Heart left ventricle (tissue), 13 donors: ENCODE data around the gene ZBTB25.

ENCODE experiments used
- CTCF ChIP-seq, 12 donors: fragments of 200-600 bp; sonication (generic) in 4 of 12; IDR thresholded peaks; one replicate each; pipeline versions ENCODE4 v1.5.0 to v1.8.0; 2018 to 2022; ENCODE audit warnings: antibody characterized with exemption in 12 of 12, mild to moderate bottlenecking in 5 of 12
- POLR2A ChIP-seq, 2 donors: fragments of 450-650 bp; IDR thresholded peaks; one replicate each; pipeline ENCODE4 v1.6.1; 2017; ENCODE audit warnings: antibody characterized with exemption in 2 of 2, mild to moderate bottlenecking in 2 of 2, moderate library complexity in 2 of 2
- donor health status: ischemic (EF 13 %, LVEDD 7.1; RV severe dilation, severe dysfunction).
- donor health status: DM: no; HTN: yes; CAD: no.
- donor health status: DM: no; HTN: no; CAD: no.
- donor health status: ischemic (EF 25% LVEDD 6.9; RV normal size, moderate dysfunction).
- donor health status: ischemic (EF 25% LVEDD 5.7; RV mildly dilated, moderate dysfunction).
- donor health status: ischemic (EF 35%, LVEDD 5.7; RV mildly dilated, moderate dysfunction).
- donor health status: nonischemic (EF 11% LVEDD 7.7; RV severe dilation, severe dysfunction).
- donor health status: DM: yes; HTN: yes; CAD: no.
- donor health status: PGD.
- donor health status: ischemic (EF 29% LVEDD 5.4; RV normal size, mild dysfunction).
- donor health status: nonischemic (EF 23%, LVEDD 6.1; RV moderate dilation, normal function).

- TF ChIP-seq CTCF (IDR thresholded peaks at IDR 0.05) (no peak), POLR2A (IDR thresholded peaks at IDR 0.05) (no peak)
Observed at GRCh38 chr14:64513271-64513670, 9.6 kb upstream of the ZBTB25 start.
